Mesenteric fat pad (tissue), 1 donor: ENCODE measurements around the gene POMGNT1. TPM values are rescaled to one million over a fixed set of nuclear protein-coding genes. Genes with fewer than 3 reads are reported as not detected.

Source experiments
- DNase-seq: peaks from one replicate; pipeline ENCODE4 v3.0.0-alpha.2; 2020; ENCODE audit warnings: low spot score
- total RNA-seq: library from RNA; stranded (reverse); fragmentation: NEBNext Ultra II Directional; extraction: Animal tissue kit (Norgen Biotek cat#: 25700); gene quantifications from one replicate; pipeline ENCODE4 v1.2.1, GENCODE V29; 2021
- donor health status: DM: yes; HTN: yes; CAD: no.

Gene POMGNT1
- total RNA-seq, 1 donor from 2014 or later, result 53.1 TPM

GRCh38 chr1:46211051-46211450 is 12.8 kb upstream of the POMGNT1 start:
- DNase-seq, result no peak

DNA sequence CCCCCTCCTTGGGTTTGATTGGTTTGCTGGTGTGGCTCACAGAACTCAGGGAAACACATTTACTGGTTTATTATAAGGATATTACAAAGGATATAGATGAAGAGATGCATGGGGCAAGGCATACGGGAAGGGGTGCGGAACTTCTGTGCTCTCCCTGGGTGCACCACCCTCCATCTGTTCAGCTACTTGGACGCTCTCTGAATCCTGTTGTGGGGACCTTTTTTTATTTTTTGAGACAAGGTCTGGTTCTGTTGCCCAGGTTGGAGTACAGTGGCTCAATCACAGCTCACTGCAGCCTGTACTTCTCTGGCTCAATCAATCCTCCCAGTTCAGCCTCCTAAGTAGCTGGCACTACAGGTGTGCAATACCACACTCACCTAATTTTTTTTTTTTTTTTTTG is 12.3 kb upstream of the POMGNT1 start:
- DNase-seq, result no peak

DNA sequence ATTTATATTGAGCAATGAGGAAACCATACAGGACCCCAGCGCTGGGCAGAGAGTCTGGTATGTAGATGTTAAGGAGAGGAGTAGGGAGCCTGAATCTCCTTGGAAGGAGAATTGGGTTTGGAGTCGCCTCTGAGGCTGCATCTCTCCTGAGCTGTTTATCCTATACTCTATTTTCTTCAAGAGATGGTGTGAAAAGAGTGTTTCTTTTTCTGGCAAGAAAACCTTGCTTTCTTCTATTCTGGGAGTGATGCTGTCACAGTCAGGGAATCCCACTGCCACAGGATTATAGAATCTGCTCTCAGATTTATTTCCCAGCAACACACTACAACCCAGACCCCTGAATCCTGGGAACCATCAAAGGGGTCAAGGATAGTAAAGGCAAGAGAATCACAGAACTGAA is 8.2 kb upstream of the POMGNT1 start:
- DNase-seq, result no peak

GRCh38 chr1:46205791-46206190 is 7.6 kb upstream of the POMGNT1 start:
- DNase-seq, result no peak

DNA sequence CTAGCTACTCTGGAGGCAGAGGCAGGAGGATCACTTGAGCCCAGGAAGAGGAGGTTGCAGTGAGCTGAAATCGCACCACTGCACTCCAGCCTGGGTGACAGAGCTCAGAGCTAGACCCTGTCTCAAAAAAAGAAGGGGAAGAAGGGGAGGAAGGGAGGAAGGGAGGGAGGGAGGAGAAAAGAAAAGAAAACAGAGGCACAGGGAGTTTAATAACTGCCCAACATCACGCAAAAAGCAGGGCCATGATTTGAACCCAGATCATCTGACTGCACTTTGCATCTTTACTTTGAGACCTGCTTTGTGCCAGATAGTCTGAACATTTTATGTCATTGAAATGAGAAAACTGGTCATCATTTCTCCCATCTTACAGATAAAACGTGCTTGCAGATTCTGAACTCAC is 6.9 kb upstream of the POMGNT1 start:
- no peak for DNase-seq

- no peak for DNase-seq
Measured at GRCh38 chr1:46204406-46204742, 6.1 kb upstream of the POMGNT1 start.

DNA sequence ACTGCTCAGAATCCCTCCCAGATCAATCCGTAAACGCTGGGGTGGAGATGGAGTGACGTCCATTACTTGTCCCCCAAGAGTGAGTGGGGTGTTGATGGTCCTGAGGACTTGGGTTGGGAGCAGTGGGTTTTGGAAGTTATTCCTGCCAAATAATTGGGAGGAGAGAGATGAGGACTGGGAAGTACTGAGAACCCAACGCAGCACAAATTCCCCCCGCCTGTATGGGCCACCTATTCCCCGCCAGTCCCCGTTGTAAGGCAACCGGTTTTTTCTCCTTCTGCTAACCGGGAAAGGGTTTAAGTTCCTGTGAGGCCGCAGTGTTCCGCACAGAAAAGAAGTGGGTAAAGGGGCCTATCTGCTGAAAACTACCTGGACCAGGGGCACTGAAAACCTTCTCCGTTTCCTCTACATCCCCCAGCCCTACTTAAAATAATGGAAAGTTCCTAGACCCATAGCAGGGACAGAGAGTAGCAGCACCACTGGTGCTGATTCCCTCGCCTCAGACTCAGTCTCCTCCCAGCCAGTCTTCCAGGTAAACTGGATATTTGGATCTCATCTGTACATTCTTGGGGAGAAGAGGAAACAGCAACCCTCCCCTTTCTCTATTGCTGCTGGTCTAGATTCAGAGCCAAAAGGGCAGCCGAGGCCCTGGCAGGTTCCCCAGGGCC is 5.6 kb upstream of the POMGNT1 start:
- DNase-seq, result no peak

- DNase-seq, result no peak
Measured at GRCh38 chr1:46199233-46199749, 1.1 kb upstream of the POMGNT1 start.

- no peak for DNase-seq
Measured at GRCh38 chr1:46197560-46197963, 672 bp downstream of the POMGNT1 start.

GRCh38 chr1:46196609-46197008 is 1.6 kb downstream of the POMGNT1 start:
- no peak for DNase-seq

DNA sequence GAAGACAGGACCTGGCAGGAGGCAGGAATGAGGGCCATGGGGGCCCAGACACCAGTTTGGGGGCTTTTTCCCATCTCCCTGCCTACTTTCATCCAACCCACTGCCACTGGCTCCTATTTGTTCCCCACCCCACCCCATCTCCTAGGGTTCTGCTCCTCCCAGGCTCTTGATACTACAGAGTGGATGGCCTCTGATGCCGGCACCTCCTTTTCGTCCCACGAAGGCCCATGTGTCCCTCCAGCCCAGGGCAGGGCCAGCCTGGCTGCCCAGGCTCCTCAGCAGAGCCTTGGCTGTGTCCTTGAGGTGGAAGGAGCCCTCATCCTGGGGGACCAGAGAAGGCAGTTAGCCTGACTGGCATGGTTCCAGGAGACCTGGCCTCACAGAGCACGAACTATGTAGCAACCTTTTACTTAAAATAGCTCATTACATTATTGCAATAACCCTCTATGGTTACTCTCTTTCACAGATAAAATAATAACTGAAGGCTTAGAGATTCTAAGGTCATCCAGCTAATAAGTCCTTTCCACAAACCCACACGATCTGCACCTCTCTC is 3.5 kb downstream of the POMGNT1 start:
- no peak for DNase-seq

- DNase-seq, result no peak
Measured at GRCh38 chr1:46193984-46194570, 4.2 kb downstream of the POMGNT1 start.

- no peak for DNase-seq
Measured at GRCh38 chr1:46193285-46193684, 4.9 kb downstream of the POMGNT1 start.

DNA sequence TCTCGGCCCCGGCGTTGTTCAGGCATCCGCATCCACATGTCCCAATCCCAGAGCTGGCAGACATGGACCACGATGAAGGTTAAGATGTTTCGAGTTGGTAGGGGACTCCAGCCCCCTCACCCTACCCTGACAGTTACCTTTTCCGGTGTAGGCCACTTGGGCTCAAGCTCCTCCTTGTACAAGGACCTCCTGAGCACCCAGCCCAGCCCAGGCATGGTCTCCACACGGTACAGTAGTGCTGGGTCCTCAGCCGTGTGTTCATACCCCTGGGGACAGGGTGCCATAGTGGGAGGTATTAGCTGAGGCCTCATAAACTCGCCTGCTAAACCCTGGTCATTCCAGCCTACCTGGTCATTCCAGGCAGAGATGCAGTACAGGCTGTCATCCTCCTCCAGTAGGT is 6.1 kb downstream of the POMGNT1 start:
- no peak for DNase-seq

DNA sequence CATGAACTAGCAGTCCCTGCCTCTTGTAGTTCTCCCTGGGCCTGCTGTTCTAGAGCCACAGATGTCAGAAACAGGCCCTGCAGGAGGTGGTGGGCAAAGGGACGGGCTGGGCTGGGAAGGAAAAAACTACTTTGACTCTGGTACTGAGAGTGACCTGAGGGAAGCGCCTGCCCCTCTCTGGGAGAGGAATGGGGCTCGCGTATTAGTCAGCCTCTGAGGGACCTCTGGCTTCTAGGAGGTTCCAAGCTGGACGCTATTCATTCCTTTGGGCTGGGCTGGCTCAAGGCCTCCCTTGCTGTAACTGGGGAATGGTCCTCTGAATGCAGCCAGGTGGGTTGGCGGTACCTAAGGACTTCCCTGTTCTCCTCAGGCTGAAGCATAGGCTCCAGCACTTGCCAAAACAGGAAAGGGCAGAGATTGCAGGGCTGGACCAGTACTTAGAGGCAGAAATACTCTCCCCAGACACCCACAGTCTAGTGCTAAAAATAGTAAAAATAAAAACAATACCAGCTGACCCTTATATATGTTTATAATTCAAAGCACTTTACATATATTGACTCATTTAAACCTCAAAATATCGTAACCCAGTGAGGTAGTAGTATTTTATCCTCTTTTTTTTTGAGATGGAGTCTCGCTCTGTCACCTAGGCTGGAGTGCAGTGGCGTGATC is 7.1 kb downstream of the POMGNT1 start:
- no peak for DNase-seq

- no peak for DNase-seq
Measured at GRCh38 chr1:46190539-46190938, 7.7 kb downstream of the POMGNT1 start.

DNA sequence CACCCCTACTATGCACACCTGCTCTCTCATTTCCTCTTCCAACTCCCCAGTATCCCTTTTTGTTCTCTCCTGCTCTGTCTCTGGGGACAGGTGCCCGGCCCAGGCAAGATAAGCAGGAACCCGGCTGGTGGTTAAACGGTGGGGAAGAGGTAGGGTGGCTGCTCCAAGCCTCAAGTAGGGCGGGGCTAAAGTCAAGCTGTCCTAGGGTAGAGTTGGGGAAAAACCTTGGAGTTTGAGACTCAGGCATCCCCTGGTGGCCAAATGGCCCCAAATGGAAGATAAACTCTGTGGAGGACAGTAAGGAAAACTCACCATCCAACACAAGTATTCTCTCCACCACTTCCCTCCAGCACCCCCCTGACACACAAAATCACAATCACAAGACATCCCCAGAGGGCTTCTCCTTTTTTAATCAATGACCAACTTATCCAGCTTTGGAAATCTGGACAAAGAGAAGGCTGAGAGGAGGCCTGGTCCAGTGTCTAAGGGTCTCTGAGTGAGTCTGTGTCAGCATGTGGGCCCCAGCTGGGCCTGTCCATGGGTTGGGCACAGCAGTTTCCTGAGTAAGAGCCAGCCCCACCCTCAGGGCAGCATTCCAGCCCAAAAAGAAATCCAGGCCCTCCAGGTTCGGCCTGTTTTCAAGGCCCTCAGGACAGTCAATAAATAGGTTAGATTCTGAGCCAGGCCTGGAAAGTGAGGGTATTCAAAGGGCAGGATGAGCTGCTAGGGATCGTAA is 9.8 kb downstream of the POMGNT1 start:
- no peak for DNase-seq

- DNase-seq, result no peak
Measured at GRCh38 chr1:46187106-46187869, 10.9 kb downstream of the POMGNT1 start.

GRCh38 chr1:46186076-46186475 is 12.2 kb downstream of the POMGNT1 start:
- DNase-seq, result no peak

- DNase-seq, result no peak
Measured at GRCh38 chr1:46184920-46185658, 13.1 kb downstream of the POMGNT1 start.
